ENCODE data around the gene GP2. TPM values are rescaled to one million over a fixed set of nuclear protein-coding genes. Genes with fewer than 3 reads are reported as not detected.

The GP2 gene
- total and polyA plus RNA-seq, 4 donors: 0.09 to 0.31 (median 0.27) TPM

- 91% methylated on average over 4 of the region's 4 CpGs for WGBS
- no peak for TF ChIP-seq TAF1 (conservative IDR thresholded peaks at IDR 0.05)
- no peak for TF ChIP-seq MAX (IDR thresholded peaks at IDR 0.05)
- TF ChIP-seq HNF4A (conservative IDR thresholded peaks at IDR 0.05): no peak
- no peak for TF ChIP-seq HNF4G (IDR thresholded peaks at IDR 0.05)
- no peak for TF ChIP-seq SP1 (IDR thresholded peaks at IDR 0.05)
- TF ChIP-seq ATF3 (IDR thresholded peaks at IDR 0.05): no peak
- TF ChIP-seq NR2F2 (IDR thresholded peaks at IDR 0.05): no peak
- no peak for TF ChIP-seq RXRA (IDR thresholded peaks at IDR 0.05)
- no peak for TF ChIP-seq FOXA2 (IDR thresholded peaks at IDR 0.05)
- no peak for TF ChIP-seq RAD21 (IDR thresholded peaks at IDR 0.05)
- no peak for TF ChIP-seq ZBTB33 (IDR thresholded peaks at IDR 0.05)
- TF ChIP-seq JUND (IDR thresholded peaks at IDR 0.05): no peak
- no peak for TF ChIP-seq CTCF (IDR thresholded peaks at IDR 0.05; ENCODE audit: low read depth, low read length, missing input control)
- no peak for TF ChIP-seq EGR1 (IDR thresholded peaks at IDR 0.05; ENCODE audit: low read depth in 2 of 2)
- no peak for TF ChIP-seq FOXA1 (IDR thresholded peaks at IDR 0.05)
- no peak for TF ChIP-seq YY1 (IDR thresholded peaks at IDR 0.05)
- TF ChIP-seq REST (IDR thresholded peaks at IDR 0.05): no peak
- TF ChIP-seq GABPA (IDR thresholded peaks at IDR 0.05 in 1 of 2, conservative IDR thresholded peaks at IDR 0.05 in 1 of 2): no peak
- H3K36me3 ChIP-seq (ENCODE audit: control insufficient read depth in 4 of 4, insufficient read depth in 3 of 4, low read depth in 1 of 4, low read length in 3 of 4): no peaks in the 10 kb centered on the region
Observed at GRCh38 chr16:20322696-20323095, 4.6 kb downstream of the GP2 start.

More at GRCh38 chr16:20322696-20323095, 4.6 kb downstream of the GP2 start:
- Histone ChIP-seq H3K27ac (ENCODE audit: low read depth in 1 of 2, low read length in 2 of 2) (no peak overlapping the region), H3K4me1 (ENCODE audit: control insufficient read depth in 4 of 4, insufficient read depth in 4 of 4, low read length in 3 of 4) (no peaks in the 10 kb centered on the region), H3K9me3 (ENCODE audit: control insufficient read depth in 4 of 4, low read length in 3 of 4) (no peaks in the 10 kb centered on the region), H3K9ac (ENCODE audit: low read depth in 1 of 2, low read length in 2 of 2) (no peak overlapping the region), H3K4me3 (ENCODE audit: low read depth in 1 of 3, low read length in 3 of 3) (no peak overlapping the region), H3K27me3 (ENCODE audit: control insufficient read depth in 4 of 4, insufficient read depth in 4 of 4, low read length in 3 of 4) (peaks cover 0 to 2% (median 0%) of the 10 kb centered on the region in 4 donors)
- DNase-seq (ENCODE audit: low spot score): no peak

All from liver (tissue), 9 donors.